Suppressor macrophage (primary cell): Measurements from ENCODE around the gene PEX7.
"Not testable (repeated sequence)": the region's sequence is repeated elsewhere in the genome, so short reads cannot be mapped to it uniquely, and the experiment has no call there.

Source experiments
- DNase-seq, 4 experiments: peaks; one replicate each; pipeline ENCODE4 v3.0.0-alpha.2; 2020 to 2022

Gene PEX7

GRCh38 chr6:136790411-136791295 is 31.7 kb upstream of the PEX7 start:
- no peak for DNase-seq

- DNase-seq = peak; percentile 55 to 79 (median 70)
These were observed 30.9 kb upstream of the PEX7 start for GRCh38 chr6:136791296-136792094.

- DNase-seq = peak in 1 of 4 experiments; percentile 46
These were observed 30.3 kb upstream of the PEX7 start for GRCh38 chr6:136792095-136792409.

- DNase-seq = peak; percentile 93 to 97 (median 96)
These were observed 29.8 kb upstream of the PEX7 start, which contains the start of gene MAP3K5 for GRCh38 chr6:136792410-136793262. Gene MAP3K5 (minus strand): TSS chr6:136792477. CDS start chr6:136792157, 320 bp downstream.

GRCh38 chr6:136793363-136793762 is 29.0 kb upstream of the PEX7 start:
- no peak for DNase-seq

GRCh38 chr6:136795386-136795785 is 27.0 kb upstream of the PEX7 start:
- peak in 2 of 4 experiments; percentile 59 to 62 for DNase-seq

- no peak for DNase-seq
These were observed 26.4 kb upstream of the PEX7 start for GRCh38 chr6:136795996-136796395.

GRCh38 chr6:136798044-136798443 is 24.3 kb upstream of the PEX7 start:
- no peak for DNase-seq

- no peak for DNase-seq
These were observed 20.8 kb upstream of the PEX7 start for GRCh38 chr6:136801581-136801980.

- peak in 2 of 4 experiments; percentile 27 to 38 for DNase-seq
These were observed 18.8 kb upstream of the PEX7 start for GRCh38 chr6:136803608-136804007.

- peak in 3 of 4 experiments; percentile 4 to 54 (median 53) for DNase-seq
These were observed 13.1 kb upstream of the PEX7 start for GRCh38 chr6:136809091-136809860.

- DNase-seq = no peak
These were observed 11.1 kb upstream of the PEX7 start for GRCh38 chr6:136811272-136811671.

GRCh38 chr6:136812174-136812573 is 10.2 kb upstream of the PEX7 start:
- no peak for DNase-seq

- not testable (repeated sequence) for DNase-seq
These were observed 6.8 kb upstream of the PEX7 start for GRCh38 chr6:136815608-136816007.

- no peak for DNase-seq
These were observed 5.7 kb upstream of the PEX7 start for GRCh38 chr6:136816656-136817055.

GRCh38 chr6:136820561-136820960 is 1.8 kb upstream of the PEX7 start:
- no peak for DNase-seq

- DNase-seq = peak; percentile 49 to 72 (median 68)
These were observed 381 bp upstream of the PEX7 start for GRCh38 chr6:136822046-136822375.

- no peak for DNase-seq
These were observed 802 bp downstream of the PEX7 start for GRCh38 chr6:136823128-136823660.

GRCh38 chr6:136826216-136826615 is 3.8 kb downstream of the PEX7 start:
- no peak for DNase-seq

GRCh38 chr6:136831873-136832562 is 9.6 kb downstream of the PEX7 start:
- DNase-seq = no peak
